ENCODE measurements around the gene TMIE. TPM values are rescaled to one million over a fixed set of nuclear protein-coding genes. Genes with fewer than 3 reads are reported as not detected.
"Not testable (repeated sequence)": the region's sequence is repeated elsewhere in the genome, so short reads cannot be mapped to it uniquely, and the experiment has no call there.

TMIE gene
- total RNA-seq, 1 experiment from 2014 or later: not detected

- not testable (repeated sequence) for H3K9me3 ChIP-seq (replicated peaks); H3K36me3 ChIP-seq; DNase-seq (ENCODE audit: low read depth in 1 of 2, low spot score in 2 of 2); H3K4me1 ChIP-seq (replicated peaks); H3K27ac ChIP-seq; H3K4me3 ChIP-seq
- peaks cover 12% of the 10 kb centered on the region for H3K27me3 ChIP-seq (replicated peaks)
Measured at GRCh38 chr3:46704346-46704745, 3.2 kb downstream of the TMIE start.

- H3K4me3 ChIP-seq: no peak overlapping the region
- DNase-seq (ENCODE audit: low read depth in 1 of 2, low spot score in 2 of 2): peak; percentile 62 to 63
- H3K4me1 ChIP-seq (replicated peaks): peaks cover 9% of the 10 kb centered on the region
- H3K27ac ChIP-seq: no peak overlapping the region
- peaks cover 12% of the 10 kb centered on the region for H3K27me3 ChIP-seq (replicated peaks)
- no peaks in the 10 kb centered on the region for H3K9me3 ChIP-seq (replicated peaks)
- no peaks in the 10 kb centered on the region for H3K36me3 ChIP-seq
Measured at GRCh38 chr3:46705022-46705530, 3.9 kb downstream of the TMIE start.

GRCh38 chr3:46705751-46706552 lies 4.8 kb downstream of the TMIE start:
- DNase-seq (ENCODE audit: low read depth in 1 of 2, low spot score in 2 of 2): no peak
- Histone ChIP-seq H3K27ac (no peak overlapping the region), H3K36me3 (no peaks in the 10 kb centered on the region), H3K4me3 (no peak overlapping the region), H3K27me3 (replicated peaks) (peaks cover 7% of the 10 kb centered on the region), H3K4me1 (replicated peaks) (peaks cover 9% of the 10 kb centered on the region), H3K9me3 (replicated peaks) (no peaks in the 10 kb centered on the region)

GRCh38 chr3:46706771-46707582 lies 5.8 kb downstream of the TMIE start:
- Histone ChIP-seq H3K36me3 (no peaks in the 10 kb centered on the region), H3K9me3 (replicated peaks) (no peaks in the 10 kb centered on the region), H3K4me1 (replicated peaks) (peaks cover 9% of the 10 kb centered on the region), H3K27ac (no peak overlapping the region), H3K4me3 (no peak overlapping the region), H3K27me3 (replicated peaks) (no peaks in the 10 kb centered on the region)
- no peak for DNase-seq (ENCODE audit: low read depth in 1 of 2, low spot score in 2 of 2)

GRCh38 chr3:46707601-46708011 lies 6.4 kb downstream of the TMIE start:
- no peak for DNase-seq (ENCODE audit: low read depth in 1 of 2, low spot score in 2 of 2)
- no peaks in the 10 kb centered on the region for H3K9me3 ChIP-seq (replicated peaks)
- H3K27ac ChIP-seq: no peak overlapping the region
- H3K4me1 ChIP-seq (replicated peaks): peaks cover 9% of the 10 kb centered on the region
- no peaks in the 10 kb centered on the region for H3K36me3 ChIP-seq
- H3K4me3 ChIP-seq: no peak overlapping the region
- H3K27me3 ChIP-seq (replicated peaks): no peaks in the 10 kb centered on the region

GRCh38 chr3:46708401-46709156 lies 7.4 kb downstream of the TMIE start:
- H3K4me3 ChIP-seq: no peak overlapping the region
- no peak overlapping the region for H3K27ac ChIP-seq
- peaks cover 9% of the 10 kb centered on the region for H3K4me1 ChIP-seq (replicated peaks)
- no peaks in the 10 kb centered on the region for H3K36me3 ChIP-seq
- no peak for DNase-seq (ENCODE audit: low read depth in 1 of 2, low spot score in 2 of 2)
- H3K9me3 ChIP-seq (replicated peaks): no peaks in the 10 kb centered on the region
- H3K27me3 ChIP-seq (replicated peaks): no peaks in the 10 kb centered on the region

- no peak for DNase-seq (ENCODE audit: low read depth in 1 of 2, low spot score in 2 of 2)
- H3K4me1 ChIP-seq (replicated peaks): peaks cover 9% of the 10 kb centered on the region
- H3K4me3 ChIP-seq: no peak overlapping the region
- no peak overlapping the region for H3K27ac ChIP-seq
- H3K36me3 ChIP-seq: no peaks in the 10 kb centered on the region
- no peaks in the 10 kb centered on the region for H3K27me3 ChIP-seq (replicated peaks)
- no peaks in the 10 kb centered on the region for H3K9me3 ChIP-seq (replicated peaks)
Measured at GRCh38 chr3:46709157-46709654, 8.0 kb downstream of the TMIE start.

GRCh38 chr3:46709721-46710120 lies 8.5 kb downstream of the TMIE start:
- H3K27ac ChIP-seq: no peak overlapping the region
- no peaks in the 10 kb centered on the region for H3K9me3 ChIP-seq (replicated peaks)
- peaks cover 9% of the 10 kb centered on the region for H3K4me1 ChIP-seq (replicated peaks)
- no peak for DNase-seq (ENCODE audit: low read depth in 1 of 2, low spot score in 2 of 2)
- no peaks in the 10 kb centered on the region for H3K27me3 ChIP-seq (replicated peaks)
- H3K4me3 ChIP-seq: no peak overlapping the region
- no peaks in the 10 kb centered on the region for H3K36me3 ChIP-seq

GRCh38 chr3:46710229-46710628 lies 9.0 kb downstream of the TMIE start:
- no peak overlapping the region for H3K27ac ChIP-seq
- no peaks in the 10 kb centered on the region for H3K36me3 ChIP-seq
- no peak overlapping the region for H3K4me3 ChIP-seq
- H3K27me3 ChIP-seq (replicated peaks): no peaks in the 10 kb centered on the region
- H3K4me1 ChIP-seq (replicated peaks): peaks cover 9% of the 10 kb centered on the region
- H3K9me3 ChIP-seq (replicated peaks): no peaks in the 10 kb centered on the region
- DNase-seq (ENCODE audit: low read depth in 1 of 2, low spot score in 2 of 2): no peak

GRCh38 chr3:46710671-46711295 lies 9.6 kb downstream of the TMIE start:
- H3K9me3 ChIP-seq (replicated peaks): no peaks in the 10 kb centered on the region
- H3K4me1 ChIP-seq (replicated peaks): peaks cover 8% of the 10 kb centered on the region
- no peaks in the 10 kb centered on the region for H3K27me3 ChIP-seq (replicated peaks)
- H3K4me3 ChIP-seq: no peak overlapping the region
- no peak overlapping the region for H3K27ac ChIP-seq
- H3K36me3 ChIP-seq: no peaks in the 10 kb centered on the region
- no peak for DNase-seq (ENCODE audit: low read depth in 1 of 2, low spot score in 2 of 2)

- Histone ChIP-seq H3K4me1 (replicated peaks) (peaks cover 3% of the 10 kb centered on the region), H3K9me3 (replicated peaks) (no peaks in the 10 kb centered on the region), H3K27ac (no peak overlapping the region), H3K4me3 (no peak overlapping the region), H3K36me3 (no peaks in the 10 kb centered on the region), H3K27me3 (replicated peaks) (no peaks in the 10 kb centered on the region)
- no peak for DNase-seq (ENCODE audit: low read depth in 1 of 2, low spot score in 2 of 2)
Measured at GRCh38 chr3:46711305-46711704, 10.1 kb downstream of the TMIE start.

GRCh38 chr3:46711760-46712159 lies 10.6 kb downstream of the TMIE start:
- Histone ChIP-seq H3K27ac (no peak overlapping the region), H3K4me3 (no peak overlapping the region), H3K36me3 (no peaks in the 10 kb centered on the region), H3K27me3 (replicated peaks) (no peaks in the 10 kb centered on the region), H3K9me3 (replicated peaks) (no peaks in the 10 kb centered on the region), H3K4me1 (replicated peaks) (no peaks in the 10 kb centered on the region; the same call in 1 of the 2 replicates)
- DNase-seq (ENCODE audit: low read depth in 1 of 2, low spot score in 2 of 2): no peak

Measured in SJSA1 (cell line).